SJSA1 (cell line): ENCODE measurements around the gene MICOS13. TPM values are rescaled to one million over a fixed set of nuclear protein-coding genes. Genes with fewer than 3 reads are reported as not detected.

Source experiments
- DNase-seq, 2 experiments: peaks; one replicate each; pipeline ENCODE4 v3.0.0-alpha.2; 2015 to 2020; ENCODE audit warnings: low spot score in 2 of 2, low read depth in 1 of 2
- H3K27ac ChIP-seq: fragments of 250-450 bp; sonication (Bioruptor Pico); 2 replicates; pipeline ENCODE4 v1.5.1; 2020; ENCODE audit warnings: mild to moderate bottlenecking, moderate library complexity
- H3K27me3 ChIP-seq: fragments of 250-450 bp; sonication (Bioruptor Pico); replicated peaks from 2 replicates; pipeline ENCODE4 v1.5.1; 2020; ENCODE audit warnings: mild to moderate bottlenecking, moderate library complexity
- H3K36me3 ChIP-seq: fragments of 250-450 bp; sonication (Bioruptor Pico); 2 replicates; pipeline ENCODE4 v1.5.1; 2020; ENCODE audit warnings: mild to moderate bottlenecking
- H3K4me1 ChIP-seq: fragments of 250-450 bp; sonication (Bioruptor Pico); replicated peaks from 2 replicates; pipeline ENCODE4 v1.6.1; 2021; ENCODE audit warnings: mild to moderate bottlenecking
- H3K4me3 ChIP-seq: fragments of 250-450 bp; sonication (Bioruptor Pico); 2 replicates; pipeline ENCODE4 v1.5.1; 2020; ENCODE audit warnings: mild to moderate bottlenecking
- H3K9me3 ChIP-seq: fragments of 250-450 bp; sonication (Bioruptor Pico); replicated peaks from 2 replicates; pipeline ENCODE4 v1.5.1; 2020; ENCODE audit warnings: mild to moderate bottlenecking
- total RNA-seq: library from RNA; depleted of rRNA; stranded (reverse); fragments of >200 nt; shearing (Covaris generic); gene quantifications from 2 replicates; pipeline ENCODE4 v1.2.3, GENCODE V29; 2014

Gene MICOS13
- total RNA-seq, 1 experiment from 2014 or later, result 48.9 TPM

GRCh38 chr19:5676105-5676771, 4.1 kb downstream of the MICOS13 start:
- Histone ChIP-seq H3K4me1 (peaks cover 12% of the 10 kb centered on the region), H3K27ac (no peak overlapping the region)

GRCh38 chr19:5674714-5675113, 5.6 kb downstream of the MICOS13 start:
- Histone ChIP-seq H3K4me1 (peaks cover 6% of the 10 kb centered on the region), H3K27ac (no peak overlapping the region), H3K9me3 (no peaks in the 10 kb centered on the region), H3K27me3 (no peaks in the 10 kb centered on the region), H3K36me3 (peaks cover 16% of the 10 kb centered on the region), H3K4me3 (no peak overlapping the region)
- no peak for DNase-seq

More at GRCh38 chr19:5676105-5676771, 4.1 kb downstream of the MICOS13 start:
- H3K9me3 ChIP-seq, result no peaks in the 10 kb centered on the region
- no peak overlapping the region for H3K4me3 ChIP-seq
- H3K27me3 ChIP-seq, result no peaks in the 10 kb centered on the region
- no peak for DNase-seq
- peaks cover 7% of the 10 kb centered on the region for H3K36me3 ChIP-seq

DNA sequence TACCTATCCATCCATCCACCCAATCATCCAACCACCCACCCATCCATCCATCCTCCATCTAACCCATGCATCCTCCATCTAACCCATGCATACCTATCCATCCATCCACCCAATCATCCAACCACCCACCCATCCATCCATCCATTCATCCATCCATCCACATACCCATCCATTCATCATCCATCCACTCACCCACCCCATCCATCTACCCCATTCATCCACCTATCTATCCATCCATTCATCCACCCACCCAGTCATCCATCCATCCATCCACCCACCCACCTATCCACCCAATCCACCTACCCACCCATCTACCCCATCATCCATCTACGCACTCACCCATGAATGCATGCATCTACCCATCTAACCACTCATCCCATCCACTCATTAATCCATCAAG, 6.6 kb downstream of the MICOS13 start:
- Histone ChIP-seq H3K36me3 (peaks cover 26% of the 10 kb centered on the region), H3K27me3 (no peaks in the 10 kb centered on the region), H3K4me1 (no peaks in the 10 kb centered on the region), H3K4me3 (no peak overlapping the region), H3K27ac (no peak overlapping the region), H3K9me3 (no peaks in the 10 kb centered on the region)
- no peak for DNase-seq

- DNase-seq, result no peak
- no peak overlapping the region for H3K4me3 ChIP-seq
- peaks cover 29% of the 10 kb centered on the region for H3K36me3 ChIP-seq
- H3K27ac ChIP-seq, result no peak overlapping the region
- no peaks in the 10 kb centered on the region for H3K27me3 ChIP-seq
- no peaks in the 10 kb centered on the region for H3K4me1 ChIP-seq
- H3K9me3 ChIP-seq, result no peaks in the 10 kb centered on the region
Measured at GRCh38 chr19:5672708-5673459, 7.4 kb downstream of the MICOS13 start.

DNA sequence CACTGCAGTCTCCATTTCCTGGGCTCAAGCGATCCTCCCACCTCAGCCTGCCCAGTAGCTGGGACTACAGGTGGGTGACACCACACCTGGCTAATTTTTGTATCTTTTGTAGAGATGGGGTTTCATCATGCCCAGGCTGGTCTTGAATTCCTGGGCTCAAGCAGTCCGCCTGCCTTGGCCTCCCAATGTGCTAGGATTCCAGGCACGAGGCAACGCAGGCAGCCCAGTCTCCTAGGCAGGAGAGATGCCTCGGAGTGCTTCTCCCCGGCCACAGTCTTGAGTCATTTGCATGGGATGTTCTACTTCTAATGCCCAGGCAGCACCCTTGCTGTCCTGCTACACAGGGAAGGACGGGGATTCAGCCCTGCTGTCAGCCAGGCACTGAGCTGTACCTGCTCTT, 8.7 kb downstream of the MICOS13 start:
- DNase-seq, result no peak
- Histone ChIP-seq H3K4me1 (no peaks in the 10 kb centered on the region), H3K27me3 (no peaks in the 10 kb centered on the region), H3K4me3 (no peak overlapping the region), H3K27ac (no peak overlapping the region), H3K36me3 (peaks cover 40% of the 10 kb centered on the region), H3K9me3 (no peaks in the 10 kb centered on the region)

DNA sequence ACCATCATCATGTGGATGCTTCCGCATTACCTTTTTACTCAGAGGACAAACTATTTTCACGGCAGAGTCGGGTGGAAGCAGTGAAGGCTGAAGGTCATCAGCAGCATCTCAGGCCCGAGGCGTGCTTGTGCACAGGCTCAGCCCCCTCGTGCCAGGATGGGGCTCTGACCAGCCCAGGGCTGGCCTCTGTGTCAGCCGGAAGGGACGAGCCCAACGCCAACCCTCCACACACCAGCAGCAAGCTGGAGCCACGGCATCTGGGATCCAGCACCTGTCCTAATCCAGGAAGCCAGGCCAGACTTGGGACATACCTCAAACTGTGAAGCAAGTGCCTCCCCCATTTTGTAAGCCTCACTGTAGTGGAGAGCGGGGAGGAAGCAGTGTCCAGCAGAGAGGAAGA, 11.1 kb downstream of the MICOS13 start:
- Histone ChIP-seq H3K27ac (no peak overlapping the region), H3K27me3 (no peaks in the 10 kb centered on the region), H3K36me3 (peaks cover 64% of the 10 kb centered on the region), H3K9me3 (no peaks in the 10 kb centered on the region), H3K4me1 (no peaks in the 10 kb centered on the region), H3K4me3 (no peak overlapping the region)
- no peak for DNase-seq

DNA sequence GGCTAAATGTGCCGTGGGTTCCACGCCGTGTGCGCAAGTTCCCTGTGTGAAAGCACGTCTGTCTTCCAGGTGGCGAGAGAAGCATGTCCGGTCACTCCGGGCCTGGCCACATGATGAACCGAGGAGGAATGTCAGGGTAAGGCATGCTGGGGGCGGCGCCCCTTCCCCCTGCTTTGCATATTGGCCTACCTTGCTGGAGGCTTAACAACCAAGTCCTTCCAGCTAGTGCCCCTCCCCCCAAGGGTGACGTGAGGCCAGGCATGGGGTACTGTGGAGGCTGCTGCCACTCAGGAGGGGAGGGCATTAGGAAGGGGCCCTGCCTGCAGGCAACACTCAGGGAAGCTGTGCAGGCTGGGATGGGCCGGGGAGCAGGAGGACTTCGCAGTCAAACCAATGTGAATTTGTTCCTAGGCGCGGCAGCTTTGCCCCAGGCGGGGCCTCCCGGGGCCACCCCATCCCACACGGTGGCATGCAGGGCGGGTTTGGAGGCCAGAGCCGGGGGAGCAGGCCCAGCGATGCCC, 12.5 kb downstream of the MICOS13 start:
- DNase-seq, result no peak
- H3K9me3 ChIP-seq, result no peaks in the 10 kb centered on the region
- no peaks in the 10 kb centered on the region for H3K4me1 ChIP-seq
- no peak overlapping the region for H3K4me3 ChIP-seq
- no peaks in the 10 kb centered on the region for H3K27me3 ChIP-seq
- H3K27ac ChIP-seq, result no peak overlapping the region
- peaks cover 78% of the 10 kb centered on the region for H3K36me3 ChIP-seq

GRCh38 chr19:5666921-5667610, 13.2 kb downstream of the MICOS13 start:
- H3K4me3 ChIP-seq, result no peak overlapping the region
- peaks cover 85% of the 10 kb centered on the region for H3K36me3 ChIP-seq
- H3K4me1 ChIP-seq, result no peaks in the 10 kb centered on the region
- H3K9me3 ChIP-seq, result no peaks in the 10 kb centered on the region
- DNase-seq, result no peak
- no peaks in the 10 kb centered on the region for H3K27me3 ChIP-seq
- no peak overlapping the region for H3K27ac ChIP-seq

DNA sequence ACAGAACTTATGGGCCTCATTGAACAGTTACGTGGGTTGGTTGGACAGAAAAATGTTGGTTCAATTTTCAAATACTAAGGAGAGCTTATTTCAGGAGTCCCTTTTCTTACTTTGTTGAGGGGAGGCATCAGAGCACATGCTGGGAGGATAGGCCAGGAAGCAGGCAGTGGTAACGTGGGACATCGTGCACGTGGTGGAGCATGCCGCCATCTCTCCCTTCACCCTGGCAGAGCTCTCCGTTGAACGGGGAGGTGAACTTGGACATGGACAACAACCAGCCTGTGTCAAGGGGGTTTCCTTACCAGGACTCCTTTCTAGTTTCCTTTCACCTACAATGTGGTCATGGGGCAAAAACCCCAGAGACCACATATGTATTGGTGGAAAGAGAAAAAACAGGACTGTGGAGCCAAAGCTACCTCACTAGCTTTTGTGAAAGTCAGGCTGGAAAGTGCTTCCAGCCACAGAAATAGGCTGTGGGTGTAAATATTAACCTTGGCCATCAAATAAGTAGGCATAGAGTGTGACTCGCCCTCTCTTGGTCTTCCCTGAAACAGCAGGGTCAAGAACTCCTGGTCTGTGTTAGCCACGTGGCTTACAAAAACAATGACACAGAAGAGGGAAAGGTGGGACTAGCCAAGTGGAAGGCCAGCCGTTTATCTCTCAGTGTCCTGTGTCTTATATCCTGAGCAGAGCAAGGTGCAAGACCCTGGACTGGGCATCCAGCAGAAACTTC, 14.4 kb downstream of the MICOS13 start:
- Histone ChIP-seq H3K4me3 (no peak overlapping the region), H3K27ac (no peak overlapping the region), H3K9me3 (no peaks in the 10 kb centered on the region), H3K4me1 (no peaks in the 10 kb centered on the region), H3K36me3 (peaks cover 90% of the 10 kb centered on the region), H3K27me3 (no peaks in the 10 kb centered on the region)
- peak in 1 of 2 experiments; percentile 20 for DNase-seq

- Histone ChIP-seq H3K9me3 (no peaks in the 10 kb centered on the region), H3K36me3 (peaks cover 90% of the 10 kb centered on the region), H3K27me3 (no peaks in the 10 kb centered on the region), H3K4me3 (no peak overlapping the region), H3K27ac (no peak overlapping the region), H3K4me1 (no peaks in the 10 kb centered on the region)
- no peak for DNase-seq
Measured at GRCh38 chr19:5664515-5664914, 15.8 kb downstream of the MICOS13 start.

DNA sequence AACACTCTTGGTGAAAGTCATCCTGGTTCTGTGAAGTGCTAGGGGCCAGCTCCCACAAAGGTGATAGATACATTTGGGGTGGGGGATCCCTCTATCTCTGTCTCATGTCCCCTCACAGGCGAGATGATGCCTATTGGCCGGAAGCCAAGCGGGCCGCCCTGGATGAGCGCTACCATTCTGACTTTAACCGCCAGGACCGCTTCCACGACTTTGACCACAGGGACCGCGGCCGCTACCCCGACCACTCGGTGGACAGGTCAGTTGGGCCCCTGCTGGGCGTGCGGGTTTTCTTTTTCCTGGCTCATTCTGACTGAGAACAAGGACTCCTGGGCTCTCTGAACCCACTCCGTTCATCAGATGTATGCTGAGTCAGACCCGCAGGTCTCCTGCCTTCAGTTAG, 16.4 kb downstream of the MICOS13 start:
- H3K27ac ChIP-seq, result no peak overlapping the region
- peaks cover 90% of the 10 kb centered on the region for H3K36me3 ChIP-seq
- no peaks in the 10 kb centered on the region for H3K4me1 ChIP-seq
- no peaks in the 10 kb centered on the region for H3K9me3 ChIP-seq
- no peak overlapping the region for H3K4me3 ChIP-seq
- DNase-seq, result no peak
- no peaks in the 10 kb centered on the region for H3K27me3 ChIP-seq

- Histone ChIP-seq H3K9me3 (no peaks in the 10 kb centered on the region), H3K27ac (no peak overlapping the region), H3K36me3 (peaks cover 92% of the 10 kb centered on the region), H3K4me3 (no peak overlapping the region), H3K4me1 (no peaks in the 10 kb centered on the region), H3K27me3 (no peaks in the 10 kb centered on the region)
- DNase-seq, result no peak
Measured at GRCh38 chr19:5661483-5661882, 18.8 kb downstream of the MICOS13 start.

- Histone ChIP-seq H3K36me3 (peaks cover 89% of the 10 kb centered on the region), H3K27ac (no peak overlapping the region), H3K4me3 (no peak overlapping the region), H3K27me3 (no peaks in the 10 kb centered on the region), H3K4me1 (no peaks in the 10 kb centered on the region), H3K9me3 (no peaks in the 10 kb centered on the region)
- no peak for DNase-seq
Measured at GRCh38 chr19:5655412-5655811, 24.9 kb downstream of the MICOS13 start.
